ENCODE data around the gene GPATCH3.
A peak's percentile ranks its signal among the peaks of the same experiment; 100 is the strongest.
"Not testable (repeated sequence)": the region's sequence is repeated elsewhere in the genome, so short reads cannot be mapped to it uniquely, and the experiment has no call there.

GPATCH3 gene

DNA sequence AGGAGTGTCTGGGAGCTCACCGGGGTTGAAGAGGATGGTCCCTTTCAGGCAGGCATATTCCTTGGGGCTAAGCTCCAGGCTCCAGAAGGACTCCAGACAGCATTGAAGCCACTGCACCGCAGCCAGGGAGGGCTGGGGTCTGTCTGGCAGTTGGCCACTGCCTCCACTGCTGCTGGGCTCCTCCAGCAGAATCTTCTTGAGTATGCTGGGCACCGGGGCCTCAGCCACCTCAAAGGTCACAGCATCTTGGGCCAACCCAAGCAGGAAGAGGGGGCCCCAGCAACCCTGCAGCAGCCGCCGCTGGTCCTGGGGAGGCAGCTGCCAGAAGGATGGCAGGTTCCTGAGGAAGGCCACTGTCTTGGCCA lies 13.1 kb upstream of the GPATCH3 start:
- DNase-seq, result no peak

- DNase-seq, result no peak
These were observed 11.9 kb upstream of the GPATCH3 start for GRCh38 chr1:26912147-26912490.

GRCh38 chr1:26911399-26912146 lies 11.3 kb upstream of the GPATCH3 start:
- no peak for DNase-seq

DNA sequence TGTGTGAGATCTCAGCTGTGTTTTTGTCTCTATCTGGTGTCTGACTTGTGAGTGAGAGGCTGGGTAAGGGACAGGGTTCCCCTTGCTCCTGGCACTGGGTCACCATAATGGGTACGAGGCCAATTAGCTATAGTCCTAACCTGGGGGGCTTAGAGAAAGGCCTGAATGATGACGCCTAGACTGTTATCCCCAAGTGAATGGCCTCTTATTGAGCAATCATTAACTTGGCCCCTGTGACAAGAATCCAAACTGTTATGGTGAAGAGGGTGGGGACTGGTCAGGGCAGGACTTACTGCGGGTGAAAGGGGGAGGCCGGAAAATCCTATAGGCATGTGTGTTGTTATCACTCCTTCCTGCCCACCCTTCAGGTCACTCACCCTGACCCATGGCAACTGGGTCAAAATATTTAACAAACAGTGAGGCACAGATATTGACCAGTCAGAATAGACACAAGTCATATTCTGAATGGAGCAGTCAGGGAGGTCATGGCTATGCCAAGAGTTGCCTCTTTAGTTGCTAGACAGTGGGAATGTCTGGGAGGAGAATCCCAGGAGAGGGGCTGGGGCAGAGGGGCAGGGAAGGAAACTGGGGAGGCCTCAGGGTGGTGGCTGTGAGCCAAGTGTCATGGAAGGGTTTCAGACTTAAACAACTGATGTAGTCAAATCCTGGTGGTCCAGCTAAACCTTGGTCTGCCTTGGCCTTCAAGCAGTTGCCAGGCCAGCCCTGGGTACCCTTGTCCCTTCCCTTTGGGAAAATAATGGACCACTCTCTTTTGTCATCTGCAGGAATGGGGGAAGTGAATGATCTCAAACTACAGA lies 10.3 kb upstream of the GPATCH3 start:
- DNase-seq, result no peak

DNA sequence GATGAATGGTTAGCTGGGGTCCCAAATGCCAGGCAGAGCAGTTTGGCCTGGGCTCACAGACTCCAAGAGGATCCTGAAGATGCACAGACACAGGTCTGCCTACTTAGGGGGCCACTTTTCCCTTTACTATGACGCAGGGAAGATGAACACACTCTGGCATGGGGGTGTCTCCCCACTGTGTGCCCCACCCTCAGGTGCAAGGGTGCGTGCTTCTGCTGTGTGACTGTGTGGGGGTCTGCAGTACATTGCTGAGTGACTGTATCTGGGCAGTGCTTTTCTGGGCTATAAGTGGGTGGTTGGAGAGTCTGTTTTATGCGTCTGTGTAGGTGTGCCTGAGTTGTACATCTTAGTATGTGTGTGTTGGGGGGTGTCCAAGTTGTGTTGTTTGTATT lies 9.7 kb upstream of the GPATCH3 start:
- DNase-seq, result no peak

DNA sequence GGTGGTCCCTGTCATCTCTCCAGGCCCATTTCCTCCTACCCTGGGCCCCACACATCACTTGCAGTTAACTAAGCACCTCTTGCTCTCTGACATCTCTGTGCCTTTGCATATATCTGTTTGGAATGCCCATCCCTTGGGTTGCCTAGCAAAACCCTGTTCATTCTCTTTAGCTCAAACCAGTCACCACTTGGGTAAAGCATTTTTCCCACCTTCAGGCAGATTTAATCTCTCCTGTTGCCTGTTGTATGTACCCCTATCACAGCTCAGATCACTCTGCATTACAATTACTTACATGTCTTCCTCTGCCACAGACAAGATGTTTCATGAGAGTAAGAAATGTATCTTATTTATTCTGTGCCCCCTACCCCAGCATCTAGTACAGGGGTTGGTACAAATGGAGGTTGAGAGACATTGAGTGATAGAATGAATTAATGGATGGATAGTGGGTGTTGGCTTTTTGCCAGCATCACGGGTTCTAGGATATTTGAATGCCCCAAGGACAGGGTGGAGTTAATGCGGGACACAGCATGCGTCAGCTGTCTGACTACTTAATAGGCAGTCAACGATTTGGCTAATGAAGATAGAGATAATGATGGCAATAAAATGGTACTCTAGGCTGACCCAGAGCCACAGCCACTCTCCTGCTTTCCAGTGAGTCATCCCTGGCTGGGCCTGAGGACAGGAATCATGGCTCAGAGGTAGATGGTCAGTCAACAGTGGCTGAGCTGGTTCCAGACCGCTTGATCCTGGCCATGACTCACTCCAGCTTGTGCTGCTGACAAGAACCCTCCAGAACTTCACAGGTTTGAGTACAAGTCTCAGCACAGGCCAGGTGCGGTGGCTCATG lies 7.0 kb upstream of the GPATCH3 start:
- no peak for DNase-seq

DNA sequence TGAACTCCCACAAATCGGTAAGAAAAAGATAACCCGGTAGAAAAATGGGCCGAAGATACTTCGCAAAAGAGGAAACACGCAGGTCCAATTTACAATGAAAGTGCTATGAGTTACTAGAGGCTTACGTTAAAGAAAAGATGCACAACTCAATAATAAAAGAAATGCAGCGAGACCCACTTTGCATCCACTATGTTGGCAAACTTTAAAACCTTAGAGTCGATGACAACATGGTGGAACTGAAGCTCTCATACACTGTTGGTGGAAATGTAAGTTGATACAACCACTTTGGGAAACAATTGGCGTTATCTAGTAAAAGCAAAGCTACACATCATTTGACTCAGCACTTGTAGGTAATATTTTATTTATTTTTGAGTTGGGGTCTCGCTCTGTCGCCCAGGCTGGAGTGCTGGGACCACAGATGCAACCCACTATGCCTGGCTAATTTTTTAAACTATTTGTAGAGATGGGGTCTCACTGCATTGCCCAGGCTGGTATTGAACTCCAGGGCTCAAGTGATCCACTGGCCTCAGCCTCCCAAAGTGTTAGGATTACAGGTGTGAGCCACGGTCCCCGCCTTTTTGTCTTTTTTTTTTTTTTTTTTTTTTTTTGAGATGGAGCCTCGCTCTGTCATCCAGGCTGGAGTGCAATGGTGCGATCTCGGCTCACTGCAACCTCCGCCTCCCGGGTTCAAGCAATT lies 696 bp upstream of the GPATCH3 start:
- no peak for DNase-seq

DNA sequence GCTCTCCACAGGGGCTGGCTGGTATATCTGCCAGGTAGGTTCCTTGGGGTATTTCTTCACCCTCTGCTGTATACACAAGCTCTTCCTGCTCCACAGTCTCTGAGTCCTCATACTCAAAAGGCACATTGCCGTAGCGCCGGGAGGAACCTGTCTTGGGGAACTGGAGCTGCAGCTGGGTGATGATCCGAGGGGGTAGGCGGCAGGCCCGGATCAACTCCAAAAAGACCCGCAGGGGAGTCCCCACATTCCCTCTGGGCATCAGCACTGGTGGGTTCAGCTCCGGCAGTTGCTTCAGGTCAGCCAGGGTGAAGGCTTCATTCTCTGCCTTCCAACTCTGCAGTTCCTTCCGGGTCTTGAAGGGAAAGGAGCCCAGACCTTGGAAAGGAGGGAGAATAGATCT lies 2.9 kb downstream of the GPATCH3 start:
- DNase-seq, result no peak

DNA sequence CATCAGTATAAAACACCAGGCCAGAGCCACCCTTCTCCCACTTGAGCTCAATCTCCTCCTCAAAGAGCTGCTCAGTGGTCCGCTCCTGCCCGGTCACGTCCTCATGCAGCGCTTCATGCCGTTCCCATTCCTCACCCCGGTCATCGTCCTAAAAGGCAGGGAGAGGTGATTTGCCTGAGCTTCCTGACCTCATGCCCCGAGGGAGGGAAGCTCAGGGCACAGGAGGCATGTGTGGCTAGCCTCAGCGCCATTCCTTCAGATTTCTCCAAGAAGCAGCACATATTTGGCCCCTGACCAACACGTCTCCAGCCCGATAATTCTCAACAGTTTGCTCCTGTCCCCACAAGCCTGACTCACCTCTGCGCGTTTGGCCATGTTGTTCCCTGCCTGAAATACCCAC lies 6.0 kb downstream of the GPATCH3 start:
- no peak for DNase-seq

DNA sequence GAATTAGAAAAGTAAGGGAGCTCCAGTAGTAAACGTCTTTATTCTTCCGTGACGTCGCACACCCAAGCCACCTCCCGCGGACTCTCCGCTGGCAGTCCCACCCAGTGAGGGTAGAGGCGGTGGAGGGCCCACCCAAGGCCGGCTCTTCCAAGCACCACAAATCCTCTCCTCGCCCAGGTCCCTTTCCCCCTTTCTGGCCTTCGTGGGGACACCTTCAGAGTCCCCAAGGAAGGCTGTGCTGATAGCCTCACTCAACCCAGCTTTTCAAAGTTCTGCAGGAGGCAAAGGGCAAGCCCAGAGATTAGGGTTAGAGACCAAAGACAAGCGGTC lies 9.8 kb downstream of the GPATCH3 start:
- no peak for DNase-seq

GRCh38 chr1:26889551-26890466 lies 10.5 kb downstream of the GPATCH3 start, which contains the start of gene GPN2:
Gene GPN2, minus strand, starts transcription at chr1:26890283. Its CDS starts 187 bp downstream, at chr1:26890096.
- DNase-seq, result peak; percentile 83

- DNase-seq, result no peak
These were observed 12.0 kb downstream of the GPATCH3 start for GRCh38 chr1:26888231-26888630.

- DNase-seq, result peak; percentile 44
These were observed 13.1 kb downstream of the GPATCH3 start for GRCh38 chr1:26887125-26887524.

- DNase-seq, result no peak
These were observed 17.4 kb downstream of the GPATCH3 start for GRCh38 chr1:26882696-26883463.

DNA sequence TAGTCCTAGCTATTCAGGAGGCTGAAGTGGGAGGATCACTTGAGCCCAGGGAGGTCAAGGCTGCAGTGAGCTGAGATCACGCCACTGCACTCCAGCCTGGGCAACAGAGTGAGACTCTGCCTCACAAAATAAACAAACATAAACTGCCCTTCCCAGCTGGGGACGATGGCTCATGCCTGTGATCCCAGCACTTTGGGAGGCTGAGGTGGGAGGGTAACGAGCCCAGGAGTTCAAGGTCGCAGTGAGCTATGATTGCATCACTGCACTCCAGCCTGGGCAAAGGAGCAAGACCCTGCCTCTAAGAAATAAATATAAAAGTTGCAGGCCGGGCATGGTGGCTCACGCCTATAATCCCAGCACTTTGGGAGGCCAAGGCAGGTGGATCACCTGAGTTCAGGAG lies 18.7 kb downstream of the GPATCH3 start:
- DNase-seq, result not testable (repeated sequence)

- no peak for DNase-seq
These were observed 20.5 kb downstream of the GPATCH3 start for GRCh38 chr1:26879793-26880192.

GRCh38 chr1:26877326-26877725 lies 22.9 kb downstream of the GPATCH3 start:
- no peak for DNase-seq

DNA sequence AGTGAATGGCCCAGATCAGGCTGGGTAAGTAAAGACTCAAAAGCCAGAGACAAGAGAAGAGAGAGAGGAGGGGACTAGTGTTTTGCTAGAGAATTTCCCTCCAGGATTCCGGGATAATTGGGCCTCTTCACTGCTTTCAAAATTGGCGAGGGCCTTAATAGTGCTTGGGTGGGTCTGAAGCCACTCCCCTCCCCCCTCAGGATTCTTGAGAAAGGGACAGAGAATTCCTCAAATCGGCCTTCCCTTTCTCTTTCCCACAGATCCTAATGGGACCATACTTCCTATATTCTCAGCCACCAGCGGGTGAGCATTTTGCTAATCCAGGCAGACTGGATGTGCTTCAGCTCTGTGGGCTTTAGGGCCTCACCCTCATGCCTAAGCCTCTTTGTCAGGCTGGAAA lies 25.4 kb downstream of the GPATCH3 start:
- DNase-seq, result no peak

DNA sequence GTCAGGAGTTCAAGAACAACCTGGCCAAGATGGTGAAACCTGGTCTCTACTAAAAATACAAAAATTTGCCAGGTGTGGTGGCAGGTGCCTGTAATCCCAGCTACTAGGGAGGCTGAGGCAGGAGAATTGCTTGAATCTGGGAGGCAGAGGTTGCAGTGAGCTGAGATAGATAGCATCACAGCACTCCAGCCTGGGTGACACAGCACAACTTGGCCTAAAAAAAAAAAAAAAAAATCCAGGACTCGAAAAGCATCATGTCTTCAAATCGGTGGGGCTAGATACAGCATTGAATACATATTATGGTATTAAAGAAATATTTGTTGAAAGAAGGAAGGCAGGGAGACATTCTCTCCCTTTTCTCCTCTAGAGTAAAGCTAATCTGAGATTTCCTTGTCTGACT lies 27.2 kb downstream of the GPATCH3 start:
- DNase-seq, result not testable (repeated sequence)

- DNase-seq, result peak; percentile 97
These were observed 35.4 kb downstream of the GPATCH3 start for GRCh38 chr1:26864610-26865480.

All from CD4-positive, alpha-beta T cell treated with Interleukin-10 for 1 hour (primary cell).